Choroid plexus epithelial cell (primary cell): Measurements from ENCODE around the gene STARD13.

Experiments used
- DNase-seq: peaks from one replicate; pipeline ENCODE4 v3.0.0-alpha.2; 2010; ENCODE audit warnings: low read depth
- H3K4me3 ChIP-seq: 2 replicates; pipeline ENCODE4 v1.5.1; 2011; ENCODE audit warnings: low read depth, mild to moderate bottlenecking, control low read depth, low read length, moderate library complexity
- TF ChIP-seq, protein P1 (sequence below): conservative IDR thresholded peaks from 2 replicates; pipeline ENCODE4 v1.5.1; 2011; ENCODE audit warnings: low read depth, mild to moderate bottlenecking, control low read depth, inconsistent platforms, low read length, moderate library complexity

The STARD13 gene

GRCh38 chr13:33228648-33229445 is 56.7 kb downstream of the STARD13 start:
- TF ChIP-seq, protein P1, sequence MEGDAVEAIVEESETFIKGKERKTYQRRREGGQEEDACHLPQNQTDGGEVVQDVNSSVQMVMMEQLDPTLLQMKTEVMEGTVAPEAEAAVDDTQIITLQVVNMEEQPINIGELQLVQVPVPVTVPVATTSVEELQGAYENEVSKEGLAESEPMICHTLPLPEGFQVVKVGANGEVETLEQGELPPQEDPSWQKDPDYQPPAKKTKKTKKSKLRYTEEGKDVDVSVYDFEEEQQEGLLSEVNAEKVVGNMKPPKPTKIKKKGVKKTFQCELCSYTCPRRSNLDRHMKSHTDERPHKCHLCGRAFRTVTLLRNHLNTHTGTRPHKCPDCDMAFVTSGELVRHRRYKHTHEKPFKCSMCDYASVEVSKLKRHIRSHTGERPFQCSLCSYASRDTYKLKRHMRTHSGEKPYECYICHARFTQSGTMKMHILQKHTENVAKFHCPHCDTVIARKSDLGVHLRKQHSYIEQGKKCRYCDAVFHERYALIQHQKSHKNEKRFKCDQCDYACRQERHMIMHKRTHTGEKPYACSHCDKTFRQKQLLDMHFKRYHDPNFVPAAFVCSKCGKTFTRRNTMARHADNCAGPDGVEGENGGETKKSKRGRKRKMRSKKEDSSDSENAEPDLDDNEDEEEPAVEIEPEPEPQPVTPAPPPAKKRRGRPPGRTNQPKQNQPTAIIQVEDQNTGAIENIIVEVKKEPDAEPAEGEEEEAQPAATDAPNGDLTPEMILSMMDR: peak; percentile 89
- H3K4me3 ChIP-seq: no peak overlapping the region
- peak; percentile 72 for DNase-seq

DNA sequence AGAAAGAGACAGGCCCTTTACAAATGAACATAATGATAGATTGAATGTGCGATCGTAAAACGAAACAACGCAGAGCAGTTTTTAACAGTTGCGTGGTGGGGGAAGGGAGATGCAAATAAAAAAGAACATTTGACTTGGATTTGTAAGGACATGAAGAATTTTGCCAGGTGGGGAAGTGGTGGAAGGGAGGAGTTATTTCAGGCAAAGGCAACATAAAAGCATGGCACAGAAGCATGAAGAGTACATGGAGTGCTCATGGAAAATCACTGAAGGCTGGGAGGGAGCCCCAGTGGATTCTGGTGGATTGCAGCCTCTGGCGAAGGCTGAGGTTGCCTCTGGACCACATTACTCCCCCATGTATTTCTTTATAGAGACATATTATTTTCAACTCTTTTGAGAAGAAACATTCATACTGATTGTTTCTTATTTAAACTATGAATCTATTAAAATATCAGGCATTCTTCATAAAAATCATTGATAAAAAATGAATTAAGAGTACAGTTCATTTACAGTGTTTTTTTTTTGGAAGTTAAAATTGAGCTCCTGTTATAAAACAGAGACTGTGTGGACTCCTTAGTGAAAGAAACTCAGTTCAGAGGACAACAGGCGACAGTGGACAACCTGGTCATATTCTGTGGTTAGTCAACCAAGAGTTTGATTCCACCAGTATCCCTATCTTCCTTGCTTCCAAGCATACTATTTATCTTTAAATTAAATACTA is 57.5 kb downstream of the STARD13 start:
- no peak overlapping the region for H3K4me3 ChIP-seq
- TF ChIP-seq, protein P1: no peak
- no peak for DNase-seq

- DNase-seq: peak; percentile 58
- TF ChIP-seq, protein P1: no peak
- H3K4me3 ChIP-seq: no peak overlapping the region
Measured at GRCh38 chr13:33224686-33225085, 60.9 kb downstream of the STARD13 start.

DNA sequence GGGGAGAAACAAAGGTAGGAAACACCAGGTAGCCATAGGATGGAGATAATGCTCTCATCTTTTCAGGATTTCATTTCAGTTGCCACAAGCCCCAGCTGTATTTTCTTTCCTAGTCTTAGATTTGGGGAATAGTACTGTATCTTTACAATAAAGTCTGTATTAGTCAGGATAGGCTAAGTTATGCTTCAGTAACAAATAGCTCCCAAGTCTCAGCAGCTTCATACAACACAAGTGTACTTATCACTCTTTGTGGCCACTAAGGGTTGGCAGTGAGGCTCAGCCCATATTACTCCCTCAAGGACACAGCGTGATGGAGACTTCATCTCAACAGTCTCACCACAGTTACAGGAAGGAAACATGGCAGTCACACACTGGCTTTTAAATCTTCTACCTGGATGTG is 61.4 kb downstream of the STARD13 start:
- H3K4me3 ChIP-seq: no peak overlapping the region
- no peak for DNase-seq
- TF ChIP-seq, protein P1: no peak

DNA sequence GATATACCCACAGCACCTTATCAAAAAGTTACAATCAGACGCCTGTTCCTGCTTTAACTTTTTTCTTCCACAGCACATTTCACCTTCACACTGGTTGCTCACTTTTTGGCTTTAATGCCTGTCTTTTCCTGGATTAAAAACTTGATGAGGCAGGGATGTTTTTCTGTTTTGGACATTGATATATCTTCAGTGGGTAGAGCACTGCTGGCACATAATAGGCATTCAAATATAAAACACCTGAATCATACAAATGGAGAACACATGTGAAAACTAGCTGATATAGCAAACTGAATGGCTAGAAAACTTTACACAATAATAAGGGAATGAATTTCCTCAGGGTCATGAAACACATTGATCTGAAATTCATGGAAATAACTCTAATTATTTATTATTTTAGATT is 65.6 kb downstream of the STARD13 start:
- no peak for DNase-seq
- TF ChIP-seq, protein P1: no peak
- no peak overlapping the region for H3K4me3 ChIP-seq

DNA sequence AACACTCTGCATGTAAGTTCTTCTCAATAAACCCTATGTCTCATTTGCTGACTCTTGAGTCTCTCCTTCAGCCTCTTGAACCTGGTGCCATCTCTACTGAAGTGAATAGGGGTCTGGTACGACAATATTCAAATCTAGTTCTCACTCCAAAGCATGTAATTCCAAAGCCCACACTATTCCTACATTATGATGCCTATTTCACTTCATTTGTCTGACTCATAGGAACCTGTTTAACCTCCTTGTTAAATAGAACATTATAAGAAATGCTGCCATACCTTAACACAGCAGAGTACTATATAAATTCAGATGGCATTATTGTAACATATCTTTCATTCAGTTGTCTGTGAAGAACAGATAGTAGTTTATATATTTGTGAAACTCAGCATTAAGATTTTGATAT is 67.1 kb downstream of the STARD13 start:
- TF ChIP-seq, protein P1: no peak
- no peak for DNase-seq
- H3K4me3 ChIP-seq: no peak overlapping the region
